A549 (cell line): ENCODE data around the gene MLX. TPM values are rescaled to one million over a fixed set of nuclear protein-coding genes. Genes with fewer than 3 reads are reported as not detected.
"Not testable (repeated sequence)": the region's sequence is repeated elsewhere in the genome, so short reads cannot be mapped to it uniquely, and the experiment has no call there.

ENCODE experiments used
- ATAC-seq, 2 experiments: fragments of 200-7000 bp in 1 of 2; fragments of >200 bp in 1 of 2; cut with Nextera tagmentation in 1 of 2; cut with Tn5 transposase in 1 of 2; 3 replicates each; pipeline versions ENCODE4 v1.8.0 to v1.9.1; 2018 to 2020; ENCODE audit warnings: mild to moderate bottlenecking in 1 of 2, moderate library complexity in 1 of 2
- CTCF ChIA-PET: fragments of 300-600 bp; sonication (Branson Sonifier 250); formaldehyde crosslinking; extraction: SDS; loops from one replicate; lab custom pipeline; 2021; ENCODE audit warnings: antibody characterized with exemption, inconsistent platforms; lab: Yijun Ruan, JAX
- POLR2A ChIA-PET: fragments of 350-600 bp; formaldehyde crosslinking; extraction: SDS; loops from one replicate; lab custom pipeline; 2021; ENCODE audit warnings: antibody characterized with exemption, inconsistent platforms; lab: Yijun Ruan, JAX
- DNase-seq, 2 experiments: peaks; one replicate each; pipeline versions ENCODE4 v3.0.0 to v3.0.0-alpha.2; 2011 to 2016; ENCODE audit warnings: low read depth in 1 of 2, low spot score in 1 of 2
- FAIRE-seq: peaks from 2 replicates; lab custom pipeline; 2011; peaks lifted over from hg19 to GRCh38; lab: Jason Lieb, UNC
- H3K27ac ChIP-seq, 2 experiments: fragments of >200 bp; sonication (Bioruptor Twin); formaldehyde crosslinking; 3 replicates each; pipeline ENCODE4 v1.5.1; 2016 to 2017
- H3K4me1 ChIP-seq: fragments of >200 bp; sonication (Bioruptor Twin); formaldehyde crosslinking; 3 replicates; pipeline ENCODE4 v1.6.1; 2016
- H3K4me2 ChIP-seq: fragments of >200 bp; sonication (Bioruptor Twin); formaldehyde crosslinking; 3 replicates; pipeline ENCODE4 v1.6.1; 2016
- H3K4me3 ChIP-seq: fragments of >200 bp; sonication (Bioruptor Twin); formaldehyde crosslinking; 3 replicates; pipeline ENCODE4 v1.5.1; 2016
- H3K9me3 ChIP-seq: fragments of >200 bp; sonication (Bioruptor Twin); formaldehyde crosslinking; 3 replicates; pipeline ENCODE4 v1.6.1; 2016
- CEBPB ChIP-seq, 2 experiments: fragments of >200 bp in 1 of 2; sonication (Bioruptor Twin) in 1 of 2; formaldehyde crosslinking in 1 of 2; IDR thresholded peaks; 2 replicates each; pipeline ENCODE4 v1.6.1; 2012 to 2016
- EP300 ChIP-seq, 2 experiments: fragments of >200 bp; sonication (Bioruptor Twin); formaldehyde crosslinking; IDR thresholded peaks; 2 replicates in 1 of 2; 3 replicates in 1 of 2; pipeline ENCODE4 v1.6.1; 2016 to 2017
- ESRRA ChIP-seq: fragments of 150-350 bp; IDR thresholded peaks from 2 replicates; pipeline ENCODE4 v1.6.1; 2014; ENCODE audit warnings: mild to moderate bottlenecking, low read length, borderline replicate concordance
- FOSB ChIP-seq: fragments of 250-450 bp; sonication (Bioruptor Pico); IDR thresholded peaks from 2 replicates; pipeline ENCODE4 v1.5.0; 2020; ENCODE audit warnings: mild to moderate bottlenecking, moderate library complexity
- GATA3 ChIP-seq: IDR thresholded peaks from 2 replicates; pipeline ENCODE4 v1.6.1; 2012; ENCODE audit warnings: borderline replicate concordance
- JUN ChIP-seq, 2 experiments: fragments of >200 bp; sonication (Bioruptor Twin); formaldehyde crosslinking; IDR thresholded peaks; 2 replicates in 1 of 2; 3 replicates in 1 of 2; pipeline ENCODE4 v1.6.1; 2016 to 2017
- MAFK ChIP-seq: fragments of 450-650 bp; IDR thresholded peaks from 2 replicates; pipeline ENCODE4 v1.6.1; 2014; ENCODE audit not compliant: partially characterized antibody
- MYC ChIP-seq: IDR thresholded peaks from 2 replicates; pipeline ENCODE4 v1.6.1; 2012; ENCODE audit warnings: mild to moderate bottlenecking, inconsistent platforms, low read length, improper control_type of control experiment, borderline replicate concordance
- RARB ChIP-seq: fragments of 250-450 bp; sonication (Bioruptor Pico); IDR thresholded peaks from 2 replicates; pipeline ENCODE4 v1.8.0; 2021; ENCODE audit warnings: mild to moderate bottlenecking, moderate library complexity
- TP53 ChIP-seq: fragments of 250-450 bp; sonication (Bioruptor Pico); IDR thresholded peaks from 2 replicates; pipeline ENCODE4 v1.5.0; 2021; ENCODE audit warnings: mild to moderate bottlenecking, moderate library complexity
- ZNF302 ChIP-seq: fragments of 250-450 bp; sonication (Bioruptor Pico); IDR thresholded peaks from 2 replicates; pipeline ENCODE4 v1.9.0; 2021; ENCODE audit warnings: inconsistent platforms, mild to moderate bottlenecking, moderate library complexity
- WGBS: methylation state at CpG from one replicate; pipeline ENCODE4 v1.1.6; 2017; ENCODE audit errors: missing lambda C conversion rate; 5-methylcytosine and 5-hydroxymethylcytosine counted together
- polyA plus RNA-seq, 4 experiments: library from polyadenylated mRNA; depleted of rRNA in 3 of 4; stranded (reverse); fragments of >200 nt; fragmentation: RNase III in 1 of 4; extraction: RNeasy Plus Mini Kit Qiagen cat#74134 plus additional on column Dnase treatment in 1 of 4; gene quantifications; 2 replicates in 3 of 4; 3 replicates in 1 of 4; pipeline ENCODE4 v1.2.3, GENCODE V29; 2011 to 2017
- TF ChIP-seq, protein P1 (sequence below): fragments of >200 bp; sonication (Bioruptor Twin); formaldehyde crosslinking; IDR thresholded peaks from 2 replicates; pipeline ENCODE4 v1.6.1; 2016
- TF ChIP-seq, protein P2 (sequence below): IDR thresholded peaks from 2 replicates; pipeline ENCODE4 v1.6.1; 2012
- TF ChIP-seq, protein P3 (sequence below): fragments of >200 bp; sonication (Bioruptor Twin); formaldehyde crosslinking; IDR thresholded peaks from 3 replicates; pipeline ENCODE4 v1.5.1; 2016

The MLX gene
- polyA plus RNA-seq, 2 of the 4 experiments (the other 2 are of a cell fraction), result 46.3 to 48.0 TPM

DNA sequence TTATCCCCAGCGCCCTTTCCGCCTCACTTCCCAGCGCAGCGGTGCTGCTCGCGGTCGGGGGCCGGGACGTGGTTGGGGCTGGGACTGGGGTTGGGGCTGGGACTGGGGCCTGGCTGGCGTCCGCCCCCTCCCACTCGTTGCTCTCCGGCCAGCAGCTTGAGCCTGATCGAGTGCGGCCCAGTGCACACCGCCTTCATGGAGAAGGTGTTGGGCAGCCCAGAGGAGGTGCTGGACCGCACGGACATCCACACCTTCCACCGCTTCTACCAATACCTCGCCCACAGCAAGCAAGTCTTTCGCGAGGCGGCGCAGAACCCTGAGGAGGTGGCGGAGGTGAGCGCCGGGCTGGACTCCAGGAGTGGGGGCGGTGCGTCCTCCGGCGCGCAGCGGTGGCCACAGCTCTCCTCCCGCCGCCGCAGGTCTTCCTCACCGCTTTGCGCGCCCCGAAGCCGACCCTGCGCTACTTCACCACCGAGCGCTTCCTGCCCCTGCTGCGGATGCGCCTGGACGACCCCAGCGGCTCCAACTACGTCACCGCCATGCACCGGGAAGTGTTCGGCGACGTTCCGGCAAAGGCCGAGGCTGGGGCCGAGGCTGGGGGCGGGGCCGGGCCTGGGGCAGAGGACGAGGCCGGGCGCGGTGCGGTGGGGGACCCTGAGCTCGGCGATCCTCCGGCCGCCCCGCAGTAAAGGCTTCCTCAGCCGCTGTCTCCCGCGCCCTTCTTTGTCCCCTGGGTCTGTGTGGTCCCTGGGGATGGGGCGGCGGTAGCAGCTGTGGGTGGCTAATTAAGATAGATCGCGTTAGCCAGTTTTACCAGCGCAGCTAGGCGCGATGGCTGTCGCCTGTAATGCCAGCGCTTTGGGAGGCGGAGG is 12.4 kb upstream of the MLX start (continued):
- TF ChIP-seq, protein P1, sequence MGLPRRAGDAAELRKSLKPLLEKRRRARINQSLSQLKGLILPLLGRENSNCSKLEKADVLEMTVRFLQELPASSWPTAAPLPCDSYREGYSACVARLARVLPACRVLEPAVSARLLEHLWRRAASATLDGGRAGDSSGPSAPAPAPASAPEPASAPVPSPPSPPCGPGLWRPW, result no peak
- peak; percentile 38 for TF ChIP-seq GATA3

DNA sequence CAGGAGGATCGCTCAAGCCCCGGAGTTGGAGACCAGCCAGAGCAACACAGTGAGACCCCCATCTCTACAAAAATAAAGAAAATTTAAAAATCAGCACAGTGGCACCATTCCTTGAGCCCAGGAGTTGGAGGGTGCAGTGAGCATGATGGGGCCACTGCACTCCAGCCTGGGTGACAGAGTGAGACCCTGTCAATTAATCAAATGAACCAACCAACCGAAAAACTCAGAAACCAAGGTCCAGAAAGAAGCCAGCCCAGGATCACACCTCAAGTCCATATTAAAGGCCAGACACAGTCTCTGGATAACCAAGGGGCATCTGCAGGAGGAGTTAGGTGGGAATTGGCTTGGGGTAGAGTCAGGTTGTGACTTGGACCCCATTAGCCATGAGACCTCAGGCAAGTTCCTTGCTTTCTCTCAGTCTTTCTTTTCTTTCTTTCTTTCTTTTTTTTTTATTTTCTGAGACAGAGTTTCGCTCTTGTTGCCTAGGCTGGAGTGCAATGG is 11.7 kb upstream of the MLX start:
- peaks cover 17% of the 10 kb centered on the region for H3K4me1 ChIP-seq
- WGBS, result 28% methylated on average over 4 of the region's 4 CpGs
- ChIA-PET CTCF (interaction anchor here (0.8 to 2.0 kb wide), 3 partner anchors 15 to 230 kb away, joined by 3 to 9 read pairs (median 5); partner anchors contain the start of gene PSMC3IP), POLR2A (interaction anchor here (0.7 to 1.8 kb wide), 6 partner anchors 11 to 443 kb away, joined by 3 to 7 read pairs (median 4); partner anchors contain the start of genes MLX, NAGLU, PSMC3IP and RPL27)
- FAIRE-seq (no peak), DNase-seq (no peak), ATAC-seq (peak in 1 of 2 experiments; percentile 3; a peak in 3 of 6 replicates)
- H3K9me3 ChIP-seq, result no peaks in the 10 kb centered on the region
- TF ChIP-seq, protein P2, sequence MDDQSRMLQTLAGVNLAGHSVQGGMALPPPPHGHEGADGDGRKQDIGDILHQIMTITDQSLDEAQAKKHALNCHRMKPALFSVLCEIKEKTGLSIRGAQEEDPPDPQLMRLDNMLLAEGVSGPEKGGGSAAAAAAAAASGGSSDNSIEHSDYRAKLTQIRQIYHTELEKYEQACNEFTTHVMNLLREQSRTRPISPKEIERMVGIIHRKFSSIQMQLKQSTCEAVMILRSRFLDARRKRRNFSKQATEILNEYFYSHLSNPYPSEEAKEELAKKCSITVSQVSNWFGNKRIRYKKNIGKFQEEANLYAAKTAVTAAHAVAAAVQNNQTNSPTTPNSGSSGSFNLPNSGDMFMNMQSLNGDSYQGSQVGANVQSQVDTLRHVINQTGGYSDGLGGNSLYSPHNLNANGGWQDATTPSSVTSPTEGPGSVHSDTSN, result no peak
- TF ChIP-seq FOSB (CRISPR knock-in tag) (no peak), ESRRA (no peak), EP300 (IDR thresholded peaks at IDR 0.05) (no peak), ZNF302 (CRISPR knock-in tag) (no peak), MYC (no peak), RARB (CRISPR knock-in tag) (no peak), CEBPB (IDR thresholded peaks at IDR 0.05) (no peak), TP53 (CRISPR knock-in tag) (no peak), JUN (IDR thresholded peaks at IDR 0.05) (no peak; a peak in 1 of 5 replicates), MAFK (no peak)
- peak overlapping the region; percentile 87 for H3K4me3 ChIP-seq
- peak overlapping the region; percentile 94 for H3K27ac ChIP-seq
- peak overlapping the region; percentile 92 for H3K4me2 ChIP-seq

DNA sequence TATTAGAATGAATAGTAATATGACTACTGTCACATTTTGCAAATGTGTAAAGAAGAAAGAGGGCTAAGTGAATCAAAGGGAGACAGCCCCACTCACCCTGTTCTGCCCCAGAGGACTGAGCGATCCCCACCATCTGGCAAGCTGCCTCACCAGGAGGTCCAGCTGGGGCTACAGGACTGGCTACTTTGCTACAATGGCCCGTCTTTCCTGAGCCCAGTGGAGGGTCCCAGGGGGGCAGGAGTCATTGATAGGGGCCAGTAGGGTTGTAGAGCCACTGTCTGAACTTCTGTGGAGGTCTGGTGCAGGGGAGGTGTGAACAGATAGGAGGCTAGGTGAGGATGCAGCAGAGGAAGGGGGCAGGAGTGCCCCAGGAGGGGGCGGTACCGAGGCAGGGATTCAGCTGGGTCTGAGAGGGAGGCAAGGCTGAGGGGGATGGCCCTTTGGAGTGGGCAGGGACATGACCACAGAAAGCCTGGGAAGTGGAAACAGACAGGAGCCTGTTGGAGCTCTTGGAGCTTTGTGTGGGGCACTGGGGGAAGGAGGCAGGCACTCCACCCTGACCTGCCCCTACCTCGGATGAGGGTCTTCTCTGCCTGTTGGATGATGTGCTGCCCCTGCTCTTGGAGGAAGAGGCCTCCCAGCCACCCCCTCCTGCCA is 10.8 kb upstream of the MLX start:
- ATAC-seq (peak; percentile 55 to 78), FAIRE-seq (peak; percentile 91)
- POLR2A ChIA-PET, result not testable (repeated sequence)

More for the DNA sequence above, 10.8 kb upstream of the MLX start:
- H3K27ac ChIP-seq, CTCF ChIA-PET, H3K4me2 ChIP-seq, H3K9me3 ChIP-seq, H3K4me3 ChIP-seq: not testable (repeated sequence)
- H3K4me1 ChIP-seq, result peaks cover 18% of the 10 kb centered on the region
- TF ChIP-seq, protein P3, sequence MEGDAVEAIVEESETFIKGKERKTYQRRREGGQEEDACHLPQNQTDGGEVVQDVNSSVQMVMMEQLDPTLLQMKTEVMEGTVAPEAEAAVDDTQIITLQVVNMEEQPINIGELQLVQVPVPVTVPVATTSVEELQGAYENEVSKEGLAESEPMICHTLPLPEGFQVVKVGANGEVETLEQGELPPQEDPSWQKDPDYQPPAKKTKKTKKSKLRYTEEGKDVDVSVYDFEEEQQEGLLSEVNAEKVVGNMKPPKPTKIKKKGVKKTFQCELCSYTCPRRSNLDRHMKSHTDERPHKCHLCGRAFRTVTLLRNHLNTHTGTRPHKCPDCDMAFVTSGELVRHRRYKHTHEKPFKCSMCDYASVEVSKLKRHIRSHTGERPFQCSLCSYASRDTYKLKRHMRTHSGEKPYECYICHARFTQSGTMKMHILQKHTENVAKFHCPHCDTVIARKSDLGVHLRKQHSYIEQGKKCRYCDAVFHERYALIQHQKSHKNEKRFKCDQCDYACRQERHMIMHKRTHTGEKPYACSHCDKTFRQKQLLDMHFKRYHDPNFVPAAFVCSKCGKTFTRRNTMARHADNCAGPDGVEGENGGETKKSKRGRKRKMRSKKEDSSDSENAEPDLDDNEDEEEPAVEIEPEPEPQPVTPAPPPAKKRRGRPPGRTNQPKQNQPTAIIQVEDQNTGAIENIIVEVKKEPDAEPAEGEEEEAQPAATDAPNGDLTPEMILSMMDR, result 0 out of 3 replicates have a peak, but pooled peaks have one; percentile 12
- WGBS, result 66% methylated on average over 5 of the region's 5 CpGs
- DNase-seq, result peak in 1 of 2 experiments; percentile 64
